GM23248 (cell line): Measurements from ENCODE around the gene IKZF1. TPM values are rescaled to one million over a fixed set of nuclear protein-coding genes. Genes with fewer than 3 reads are reported as not detected.

Experiments
- DNase-seq: peaks from one replicate; pipeline ENCODE4 v3.0.0-alpha.2; 2015
- H2AFZ ChIP-seq: fragments of 200-600 bp; sonication (generic); 2 replicates; pipeline ENCODE4 v1.6.1; 2016; ENCODE audit warnings: antibody characterized with exemption
- H3F3A ChIP-seq: fragments of 200-600 bp; sonication (generic); 2 replicates; pipeline ENCODE4 v1.6.1; 2016; ENCODE audit warnings: mild to moderate bottlenecking, antibody characterized with exemption, mixed run types; ENCODE audit not compliant: insufficient read depth
- H3K27ac ChIP-seq: fragments of 200-600 bp; sonication (generic); 2 replicates; pipeline ENCODE4 v1.5.1; 2016; ENCODE audit warnings: mild to moderate bottlenecking
- H3K27me3 ChIP-seq: fragments of 200-600 bp; sonication (generic); replicated peaks from 2 replicates; pipeline ENCODE4 v1.6.1; 2016; ENCODE audit warnings: mild to moderate bottlenecking; ENCODE audit not compliant: insufficient read depth
- H3K36me3 ChIP-seq: fragments of 200-600 bp; sonication (generic); 2 replicates; pipeline ENCODE4 v1.6.1; 2016; ENCODE audit warnings: low read depth, mild to moderate bottlenecking
- H3K4me1 ChIP-seq: fragments of 200-600 bp; sonication (generic); 2 replicates; pipeline ENCODE4 v1.6.1; 2016; ENCODE audit warnings: mild to moderate bottlenecking; ENCODE audit not compliant: insufficient read depth
- H3K4me2 ChIP-seq: fragments of 200-600 bp; sonication (generic); one replicate; pipeline ENCODE4 v1.6.1; 2016; ENCODE audit warnings: mild to moderate bottlenecking; ENCODE audit not compliant: unreplicated experiment
- H3K4me3 ChIP-seq: fragments of 200-600 bp; sonication (generic); 2 replicates; pipeline ENCODE4 v1.5.1; 2016; ENCODE audit warnings: mild to moderate bottlenecking
- H3K79me2 ChIP-seq: fragments of 200-600 bp; sonication (generic); 2 replicates; pipeline ENCODE4 v1.6.1; 2016; ENCODE audit warnings: mild to moderate bottlenecking; ENCODE audit not compliant: insufficient read depth
- H3K9ac ChIP-seq: fragments of 200-600 bp; sonication (generic); 2 replicates; pipeline ENCODE4 v1.6.1; 2016; ENCODE audit warnings: mild to moderate bottlenecking
- H3K9me2 ChIP-seq: fragments of 200-600 bp; sonication (generic); 2 replicates; pipeline ENCODE4 v1.6.1; 2016; ENCODE audit warnings: mixed run types, mild to moderate bottlenecking, moderate library complexity; ENCODE audit not compliant: insufficient read depth
- H3K9me3 ChIP-seq: fragments of 200-600 bp; sonication (generic); one replicate; pipeline ENCODE4 v1.6.1; 2017; ENCODE audit warnings: low read depth
- H4K20me1 ChIP-seq: fragments of 200-600 bp; sonication (generic); 2 replicates; pipeline ENCODE4 v1.6.0; 2016; ENCODE audit not compliant: insufficient read depth
- EZH2 ChIP-seq: fragments of 200-600 bp; sonication (generic); IDR thresholded peaks from 2 replicates; pipeline ENCODE4 v1.6.1; 2018; ENCODE audit warnings: antibody characterized with exemption, mild to moderate bottlenecking; ENCODE audit not compliant: insufficient read depth, poor library complexity, severe bottlenecking
- EZH2phosphoT487 ChIP-seq: fragments of 200-600 bp; sonication (generic); IDR thresholded peaks from 2 replicates; pipeline ENCODE4 v1.6.1; 2018; ENCODE audit warnings: antibody characterized with exemption, moderate library complexity, mild to moderate bottlenecking, low read depth; ENCODE audit not compliant: insufficient read depth
- WGBS, 2 experiments: methylation state at CpG; one replicate each; pipeline ENCODE4 v1.1.6; 2015 to 2017; ENCODE audit warnings: low lambda C conversion rate in 2 of 2, low coverage in 1 of 2; ENCODE audit errors: missing lambda C conversion rate in 2 of 2; 5-methylcytosine and 5-hydroxymethylcytosine counted together
- in situ Hi-C: fragments of 300-500 bp; cut with MboI; formaldehyde crosslinking; loops from 2 replicates; pipeline ENCODE4 v1.15.0; 2020
- polyA plus RNA-seq: library from polyadenylated mRNA; unstranded; fragments of >200 nt; fragmentation: Nextera tagmentation; extraction: Ambion mirVana; gene quantifications from 2 replicates; pipeline ENCODE4 v1.2.1, GENCODE V29; 2016
- total RNA-seq: library from RNA; depleted of rRNA; stranded (reverse); fragments of >200 nt; shearing (Covaris generic); gene quantifications from 2 replicates; pipeline ENCODE4 v1.2.3, GENCODE V29; 2014

Gene IKZF1
- total and polyA plus RNA-seq, 2 experiments from 2014 or later = not detected

GRCh38 chr7:50425318-50425717 is 120.8 kb downstream of the IKZF1 start:
- 75 to 78% methylated on average over 6 of the region's 6 CpGs for WGBS, 2 experiments

GRCh38 chr7:50426280-50427045 is 121.9 kb downstream of the IKZF1 start:
- H4K20me1 ChIP-seq = no peaks in the 10 kb centered on the region
- H2AFZ ChIP-seq = no peak overlapping the region
- H3F3A ChIP-seq = no peaks in the 10 kb centered on the region
- 86 to 92% methylated on average over 5 of the region's 5 CpGs for WGBS, 2 experiments
- H3K9me2 ChIP-seq = no peaks in the 10 kb centered on the region
- H3K27me3 ChIP-seq = no peaks in the 10 kb centered on the region
- H3K4me1 ChIP-seq = no peaks in the 10 kb centered on the region
- no peaks in the 10 kb centered on the region for H3K9me3 ChIP-seq
- H3K9ac ChIP-seq = no peak overlapping the region
- H3K36me3 ChIP-seq = no peaks in the 10 kb centered on the region
- no peak for DNase-seq
- TF ChIP-seq EZH2phosphoT487 = no peak
- no peak for TF ChIP-seq EZH2
- no peak overlapping the region for H3K4me3 ChIP-seq
- no peak overlapping the region for H3K27ac ChIP-seq
- no peaks in the 10 kb centered on the region for H3K79me2 ChIP-seq
- no peak overlapping the region for H3K4me2 ChIP-seq
- in situ Hi-C loops = no loop called here

More at GRCh38 chr7:50425318-50425717, 120.8 kb downstream of the IKZF1 start:
- H3K79me2 ChIP-seq = no peaks in the 10 kb centered on the region
- H2AFZ ChIP-seq = no peak overlapping the region
- no peaks in the 10 kb centered on the region for H3K4me1 ChIP-seq
- no peak overlapping the region for H3K27ac ChIP-seq
- no peaks in the 10 kb centered on the region for H3K9me3 ChIP-seq
- H3K27me3 ChIP-seq = no peaks in the 10 kb centered on the region
- H3K9me2 ChIP-seq = no peaks in the 10 kb centered on the region
- no peak overlapping the region for H3K4me2 ChIP-seq
- in situ Hi-C loops = no loop called here
- no peaks in the 10 kb centered on the region for H4K20me1 ChIP-seq
- no peaks in the 10 kb centered on the region for H3K36me3 ChIP-seq
- no peak overlapping the region for H3K9ac ChIP-seq
- TF ChIP-seq EZH2 = no peak
- no peak for TF ChIP-seq EZH2phosphoT487
- DNase-seq = no peak
- H3F3A ChIP-seq = no peaks in the 10 kb centered on the region
- H3K4me3 ChIP-seq = no peak overlapping the region

- WGBS, 2 experiments = 74 to 88% methylated on average over 2 of the region's 2 CpGs
- Histone ChIP-seq H3K9ac (no peak overlapping the region), H3F3A (no peaks in the 10 kb centered on the region), H3K9me2 (no peaks in the 10 kb centered on the region), H3K36me3 (no peaks in the 10 kb centered on the region), H3K27me3 (no peaks in the 10 kb centered on the region), H3K27ac (no peak overlapping the region), H3K4me1 (no peaks in the 10 kb centered on the region), H4K20me1 (no peaks in the 10 kb centered on the region), H3K4me3 (no peak overlapping the region), H3K9me3 (no peaks in the 10 kb centered on the region), H3K79me2 (no peaks in the 10 kb centered on the region), H3K4me2 (no peak overlapping the region), H2AFZ (no peak overlapping the region)
- DNase-seq = no peak
- TF ChIP-seq EZH2phosphoT487 (no peak), EZH2 (no peak)
- in situ Hi-C loops = no loop called here
Measured at GRCh38 chr7:50427518-50427917, 123.0 kb downstream of the IKZF1 start.

GRCh38 chr7:50428911-50429310 is 124.4 kb downstream of the IKZF1 start:
- Histone ChIP-seq H4K20me1 (no peaks in the 10 kb centered on the region), H3K4me2 (no peak overlapping the region), H3K27me3 (no peaks in the 10 kb centered on the region), H3K9ac (no peak overlapping the region), H3K4me1 (no peaks in the 10 kb centered on the region), H3K9me2 (no peaks in the 10 kb centered on the region), H3F3A (no peaks in the 10 kb centered on the region), H3K27ac (no peak overlapping the region), H3K36me3 (no peaks in the 10 kb centered on the region), H3K79me2 (no peaks in the 10 kb centered on the region), H2AFZ (no peak overlapping the region), H3K4me3 (no peak overlapping the region), H3K9me3 (no peaks in the 10 kb centered on the region)
- in situ Hi-C loops = no loop called here
- TF ChIP-seq EZH2phosphoT487 (no peak), EZH2 (no peak)
- no peak for DNase-seq
- WGBS, 2 experiments = 75 to 78% methylated on average over 3 of the region's 3 CpGs
